Measurements from ENCODE around the gene GAB1.

Gene GAB1

GRCh38 chr4:143435955-143436354, 99.3 kb downstream of the GAB1 start:
- ChIA-PET POLR2A (no interaction called here), CTCF (no interaction called here)
- H3K36me3 ChIP-seq (ENCODE audit: control insufficient read depth in 2 of 2, insufficient read depth in 1 of 2, low read length in 2 of 2) = peaks cover 0 to 16% of the 10 kb centered on the region in 2 experiments; a peak in 1 of 3 replicates
- no peaks in the 10 kb centered on the region for H3K4me1 ChIP-seq (ENCODE audit: control insufficient read depth, insufficient read depth, low read length)
- H3K4me3 ChIP-seq (ENCODE audit: low read depth, low read length) = no peak overlapping the region
- no peak overlapping the region for H3K27ac ChIP-seq (ENCODE audit: extremely low read depth, low read depth, low read length)
- H3K9me3 ChIP-seq (ENCODE audit: control insufficient read depth, insufficient read depth, low read depth, low read length) = no peaks in the 10 kb centered on the region
- no peak for TF ChIP-seq ZSCAN23 (tag by site-specific recombination; IDR thresholded peaks at IDR 0.05)
- TF ChIP-seq EGR2 (tag by site-specific recombination; IDR thresholded peaks at IDR 0.05; ENCODE audit: low read depth) = no peak
- no peak for TF ChIP-seq ZNF658 (tag by site-specific recombination; IDR thresholded peaks at IDR 0.05)
- no peak for TF ChIP-seq BCL11B (tag by site-specific recombination; IDR thresholded peaks at IDR 0.05; ENCODE audit: low read depth)
- TF ChIP-seq, protein P1, sequence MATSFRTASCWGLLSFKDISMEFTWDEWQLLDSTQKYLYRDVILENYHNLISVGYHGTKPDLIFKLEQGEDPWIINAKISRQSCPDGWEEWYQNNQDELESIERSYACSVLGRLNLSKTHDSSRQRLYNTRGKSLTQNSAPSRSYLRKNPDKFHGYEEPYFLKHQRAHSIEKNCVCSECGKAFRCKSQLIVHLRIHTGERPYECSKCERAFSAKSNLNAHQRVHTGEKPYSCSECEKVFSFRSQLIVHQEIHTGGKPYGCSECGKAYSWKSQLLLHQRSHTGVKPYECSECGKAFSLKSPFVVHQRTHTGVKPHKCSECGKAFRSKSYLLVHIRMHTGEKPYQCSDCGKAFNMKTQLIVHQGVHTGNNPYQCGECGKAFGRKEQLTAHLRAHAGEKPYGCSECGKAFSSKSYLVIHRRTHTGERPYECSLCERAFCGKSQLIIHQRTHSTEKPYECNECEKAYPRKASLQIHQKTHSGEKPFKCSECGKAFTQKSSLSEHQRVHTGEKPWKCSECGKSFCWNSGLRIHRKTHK (tag by site-specific recombination; IDR thresholded peaks at IDR 0.05) = no peak
- no peak for TF ChIP-seq ZNF629 (tag by site-specific recombination; IDR thresholded peaks at IDR 0.05)
- no peak for TF ChIP-seq GFI1B (tag by site-specific recombination; IDR thresholded peaks at IDR 0.05)

DNA sequence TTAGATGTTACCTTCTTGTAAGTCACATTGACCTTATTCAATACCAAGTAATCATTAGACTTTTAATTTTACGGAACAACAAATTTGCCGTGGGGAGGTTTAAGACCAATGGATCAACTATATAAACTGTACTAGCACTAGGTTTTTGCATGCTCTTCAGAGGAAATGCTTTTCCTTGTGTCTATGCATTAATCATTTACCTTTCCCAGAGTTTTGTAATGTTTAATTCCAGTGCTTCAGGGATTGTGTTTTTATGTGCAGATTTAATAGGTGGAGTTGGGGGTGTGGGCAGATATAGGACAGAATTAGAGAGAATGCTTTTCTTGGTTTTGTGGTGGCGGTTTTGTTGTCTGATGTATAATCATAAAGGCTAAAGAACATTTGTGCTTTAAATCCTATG, 100.8 kb downstream of the GAB1 start:
- Histone ChIP-seq H3K4me1 (ENCODE audit: control insufficient read depth, insufficient read depth, low read length) (no peaks in the 10 kb centered on the region), H3K9me3 (ENCODE audit: control insufficient read depth, insufficient read depth, low read depth, low read length) (no peaks in the 10 kb centered on the region), H3K36me3 (ENCODE audit: control insufficient read depth in 2 of 2, insufficient read depth in 1 of 2, low read length in 2 of 2) (peaks cover 0 to 16% of the 10 kb centered on the region in 2 experiments; a peak in 1 of 3 replicates), H3K4me3 (ENCODE audit: low read depth, low read length) (no peak overlapping the region), H3K27ac (ENCODE audit: extremely low read depth, low read depth, low read length) (no peak overlapping the region)
- TF ChIP-seq ZBTB48 (tag by site-specific recombination; IDR thresholded peaks at IDR 0.05) = no peak
- TF ChIP-seq ZNF239 (tag by site-specific recombination; IDR thresholded peaks at IDR 0.05) = no peak
- no peak for TF ChIP-seq ZNF23 (tag by site-specific recombination; IDR thresholded peaks at IDR 0.05; ENCODE audit: borderline replicate concordance)
- ChIA-PET POLR2A (no interaction called here), CTCF (no interaction called here)

DNA sequence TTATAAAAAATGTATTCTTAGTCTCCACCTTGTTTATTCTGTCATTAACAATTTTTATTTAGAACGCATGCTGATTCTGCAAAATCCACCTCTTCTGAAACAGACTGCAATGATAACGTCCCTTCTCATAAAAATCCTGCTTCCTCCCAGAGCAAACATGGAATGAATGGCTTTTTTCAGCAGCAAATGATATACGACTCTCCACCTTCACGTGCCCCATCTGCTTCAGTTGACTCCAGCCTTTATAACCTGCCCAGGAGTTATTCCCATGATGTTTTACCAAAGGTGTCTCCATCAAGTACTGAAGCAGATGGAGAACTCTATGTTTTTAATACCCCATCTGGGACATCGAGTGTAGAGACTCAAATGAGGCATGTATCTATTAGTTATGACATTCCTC, 101.3 kb downstream of the GAB1 start:
- ChIA-PET CTCF (no interaction called here), POLR2A (no interaction called here)
- no peak overlapping the region for H3K4me3 ChIP-seq (ENCODE audit: low read depth, low read length)
- H3K4me1 ChIP-seq (ENCODE audit: control insufficient read depth, insufficient read depth, low read length) = no peaks in the 10 kb centered on the region
- H3K36me3 ChIP-seq (ENCODE audit: control insufficient read depth in 2 of 2, insufficient read depth in 1 of 2, low read length in 2 of 2) = peaks cover 0 to 16% of the 10 kb centered on the region in 2 experiments; a peak in 1 of 3 replicates
- H3K9me3 ChIP-seq (ENCODE audit: control insufficient read depth, insufficient read depth, low read depth, low read length) = no peaks in the 10 kb centered on the region
- H3K27ac ChIP-seq (ENCODE audit: extremely low read depth, low read depth, low read length) = no peak overlapping the region
- no peak for TF ChIP-seq ZNF664 (tag by site-specific recombination; IDR thresholded peaks at IDR 0.05)
- TF ChIP-seq ZNF629 (tag by site-specific recombination; IDR thresholded peaks at IDR 0.05) = no peak
- no peak for TF ChIP-seq MEIS1 (CRISPR knock-in tag; IDR thresholded peaks at IDR 0.05; ENCODE audit: borderline replicate concordance)
- TF ChIP-seq ZNF133 (tag by site-specific recombination; IDR thresholded peaks at IDR 0.05) = no peak
- TF ChIP-seq ZNF223 (tag by site-specific recombination; IDR thresholded peaks at IDR 0.05) = no peak
- TF ChIP-seq KLF16 (tag by site-specific recombination; IDR thresholded peaks at IDR 0.05) = no peak
- no peak for TF ChIP-seq ZNF112 (tag by site-specific recombination; IDR thresholded peaks at IDR 0.05)
- no peak for TF ChIP-seq ZNF10 (tag by site-specific recombination; IDR thresholded peaks at IDR 0.05)

DNA sequence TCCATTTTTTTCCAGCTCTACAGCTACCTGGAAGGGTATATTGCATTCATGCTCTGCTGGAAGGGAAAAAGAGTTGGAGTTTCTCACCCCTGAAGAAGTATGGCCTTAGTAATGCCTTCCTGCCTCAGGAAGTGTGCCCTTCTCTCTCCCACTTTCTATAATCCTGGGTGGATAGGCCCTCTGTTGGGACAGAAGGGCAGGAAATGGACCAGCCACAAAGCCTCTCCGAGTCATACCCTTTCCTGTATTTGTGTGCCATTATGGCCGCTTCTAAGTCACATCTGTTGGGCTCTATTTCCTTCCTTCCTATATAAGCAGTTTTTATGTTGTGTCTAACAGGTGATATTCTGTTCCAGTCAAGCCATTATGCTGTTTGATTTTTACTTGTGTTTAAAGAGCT, 102.0 kb downstream of the GAB1 start:
- ChIA-PET POLR2A (no interaction called here), CTCF (no interaction called here)
- H3K36me3 ChIP-seq (ENCODE audit: control insufficient read depth in 2 of 2, insufficient read depth in 1 of 2, low read length in 2 of 2) = peaks cover 0 to 16% of the 10 kb centered on the region in 2 experiments; a peak in 1 of 3 replicates
- H3K9me3 ChIP-seq (ENCODE audit: control insufficient read depth, insufficient read depth, low read depth, low read length) = no peaks in the 10 kb centered on the region
- no peaks in the 10 kb centered on the region for H3K4me1 ChIP-seq (ENCODE audit: control insufficient read depth, insufficient read depth, low read length)
- no peak overlapping the region for H3K4me3 ChIP-seq (ENCODE audit: low read depth, low read length)
- no peak overlapping the region for H3K27ac ChIP-seq (ENCODE audit: extremely low read depth, low read depth, low read length)
- TF ChIP-seq ZNF449 (tag by site-specific recombination; IDR thresholded peaks at IDR 0.05) (no peak), ZNF701 (tag by site-specific recombination; IDR thresholded peaks at IDR 0.05) (no peak), ZSCAN16 (tag by site-specific recombination; IDR thresholded peaks at IDR 0.05) (no peak), ZNF280D (tag by site-specific recombination; IDR thresholded peaks at IDR 0.05) (no peak), ZNF654 (tag by site-specific recombination; IDR thresholded peaks at IDR 0.05; ENCODE audit: low read depth) (no peak), ZNF274 (IDR thresholded peaks at IDR 0.05; ENCODE audit: low read length) (no peak), ZNF274 (tag by site-specific recombination; IDR thresholded peaks at IDR 0.05; ENCODE audit: borderline replicate concordance) (no peak), ZNF548 (tag by site-specific recombination; IDR thresholded peaks at IDR 0.05) (no peak), ZNF670 (tag by site-specific recombination; IDR thresholded peaks at IDR 0.05; ENCODE audit: low read depth) (no peak)
